ENCODE results near the gene PIK3R1. TPM values are rescaled to one million over a fixed set of nuclear protein-coding genes. Genes with fewer than 3 reads are reported as not detected.

The PIK3R1 gene
- total and polyA plus RNA-seq, 2 of the 4 experiments (the other 2 are of a cell fraction), result 2.4 to 9.3 TPM

DNA sequence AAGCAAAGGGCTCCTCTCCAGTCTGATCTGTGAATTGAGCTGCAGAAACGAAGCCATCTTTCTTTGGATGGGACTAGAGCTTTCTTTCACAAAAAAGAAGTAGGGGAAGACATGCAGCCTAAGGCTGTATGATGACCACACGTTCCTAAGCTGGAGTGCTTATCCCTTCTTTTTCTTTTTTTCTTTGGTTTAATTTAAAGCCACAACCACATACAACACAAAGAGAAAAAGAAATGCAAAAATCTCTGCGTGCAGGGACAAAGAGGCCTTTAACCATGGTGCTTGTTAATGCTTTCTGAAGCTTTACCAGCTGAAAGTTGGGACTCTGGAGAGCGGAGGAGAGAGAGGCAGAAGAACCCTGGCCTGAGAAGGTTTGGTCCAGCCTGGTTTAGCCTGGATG is 82.1 kb downstream of the PIK3R1 start:
- CTCF ChIA-PET, result interaction anchor here (1.5 kb wide), 1 partner anchor 14 kb away, joined by 3 read pairs; no protein-coding TSS in a partner anchor
- Histone ChIP-seq H2BK5ac (ENCODE audit: low read depth, low read length, poor library complexity, severe bottlenecking) (no peak overlapping the region), H3K4me3 (ENCODE audit: insufficient read depth, low read depth, low read length) (no peak overlapping the region), H3K4me1 (ENCODE audit: control insufficient read depth, insufficient read depth, low read length) (peaks cover 5% of the 10 kb centered on the region), H4K91ac (ENCODE audit: insufficient read depth, low read depth, low read length) (no peak overlapping the region), H2BK15ac (ENCODE audit: low read depth, low read length) (no peak overlapping the region), H3K9me1 (ENCODE audit: insufficient read depth, low read length) (peaks cover 2% of the 10 kb centered on the region; the same call in 1 of the 2 replicates), H3K14ac (replicated peaks; ENCODE audit: low read depth, low read length) (no peak overlapping the region), H3K18ac (ENCODE audit: low read depth, low read length) (no peak overlapping the region), H3K4me2 (ENCODE audit: low read depth, low read length) (no peak overlapping the region), H2AK5ac (ENCODE audit: low read depth, low read length) (no peak overlapping the region), H3K9me3 (ENCODE audit: control insufficient read depth, insufficient read depth, low read length) (no peaks in the 10 kb centered on the region), H3K23ac (ENCODE audit: low read depth, low read length) (no peak overlapping the region), H3K27ac (ENCODE audit: insufficient read depth, low read length) (no peak overlapping the region), H3K27me3 (ENCODE audit: control insufficient read depth, insufficient read depth, low read length) (no peaks in the 10 kb centered on the region), H3K4ac (ENCODE audit: low read depth, low read length) (no peak overlapping the region), H3K36me3 (ENCODE audit: control insufficient read depth, insufficient read depth, low read length) (peaks cover 24% of the 10 kb centered on the region), H2AK9ac (replicated peaks; ENCODE audit: low read depth, low read length, poor library complexity) (no peak overlapping the region), H4K8ac (ENCODE audit: low read depth in 2 of 2, low read length in 2 of 2) (no peak overlapping the region), H3K9ac (ENCODE audit: low read depth, low read length) (no peak overlapping the region), H2AFZ (replicated peaks; ENCODE audit: low read length, poor library complexity) (no peak overlapping the region), H4K5ac (ENCODE audit: low read depth, low read length) (no peak overlapping the region), H2BK120ac (ENCODE audit: low read depth, low read length) (no peak overlapping the region), H3K79me1 (ENCODE audit: low read depth in 1 of 2, low read length in 2 of 2) (no peaks in the 10 kb centered on the region), H3K56ac (ENCODE audit: extremely low read depth, insufficient read depth, low read length) (no peak overlapping the region), H4K20me1 (ENCODE audit: insufficient read depth, low read length) (no peaks in the 10 kb centered on the region), H2BK20ac (ENCODE audit: low read depth, low read length) (no peak overlapping the region)
- ATAC-seq (ENCODE audit: low read depth) (no peak), DNase-seq (no peak)
- no CpG with 5 or more reads among the region's 4 CpGs for WGBS, 2 experiments (ENCODE audit: extremely low coverage in 2 of 2, insufficient read length in 1 of 2)
- dilution Hi-C loops (cut with HindIII; ENCODE audit: low sequenced_read_pairs, unreplicated experiment) (no loop called here), intact Hi-C loops (cut with micrococcal nuclease) (no loop called here), in situ Hi-C loops (cut with MboI; ENCODE audit: low sequenced_read_pairs) (no loop called here)
- POLR2A ChIA-PET (ENCODE audit: unreplicated experiment), result no interaction called here
- TF ChIP-seq FOS (IDR thresholded peaks at IDR 0.05; ENCODE audit: low read depth, low read length) (no peak), RAD21 (IDR thresholded peaks at IDR 0.05; ENCODE audit: low read length) (no peak), MAFK (IDR thresholded peaks at IDR 0.05; ENCODE audit: low read depth, low read length) (no peak)
- BruUV-seq (replicated peaks), result no TSS peak
